ENCODE data around the gene USP16.
"Not testable (repeated sequence)": the region's sequence is repeated elsewhere in the genome, so short reads cannot be mapped to it uniquely, and the experiment has no call there.

USP16 gene

DNA sequence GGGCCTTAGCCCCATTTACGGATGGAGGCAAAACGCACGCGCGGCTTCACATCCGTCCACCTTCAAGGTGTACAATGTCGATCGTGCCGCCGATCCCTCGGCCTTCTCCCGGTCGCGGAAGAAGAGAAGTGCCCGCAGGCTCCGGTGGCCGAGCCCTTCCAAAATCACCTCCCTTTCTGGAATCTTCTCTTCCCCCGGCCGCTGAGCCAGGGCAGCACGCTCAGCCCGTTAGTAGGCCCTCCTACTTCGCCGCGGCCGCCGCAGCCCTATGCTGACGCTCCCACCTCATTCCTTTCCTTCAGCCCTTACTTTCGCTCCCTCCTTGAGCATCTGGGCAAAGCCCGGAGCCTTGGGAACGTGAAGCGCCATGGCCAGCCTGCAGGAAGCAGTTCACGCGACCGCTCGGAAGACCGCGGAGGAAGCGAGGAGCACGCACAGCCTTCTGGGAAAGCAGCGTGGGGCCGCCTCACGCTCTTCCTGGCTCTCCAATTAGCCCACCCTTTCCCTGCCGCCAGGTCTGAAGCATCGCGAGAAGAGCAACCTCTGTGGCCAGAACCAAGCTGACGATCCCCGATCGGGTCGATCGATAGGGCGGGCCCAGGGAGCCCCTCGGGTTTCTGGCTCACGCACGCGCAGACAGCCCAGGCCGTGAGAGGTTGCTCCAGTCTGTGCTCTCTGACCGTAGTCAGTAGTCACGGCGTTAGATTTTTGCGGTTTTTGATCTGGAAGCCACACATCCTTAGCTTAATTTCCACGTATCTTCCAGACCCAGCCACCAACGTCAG lies 48.9 kb downstream of the USP16 start, which contains the start of gene CCT8:
CCT8 (minus strand) TSS at position 427 of the 785 bp plus-strand sequence; CDS start at position 369, 58 bp downstream.
- TF ChIP-seq ZNF70 (CRISPR knock-in tag; IDR thresholded peaks at IDR 0.05) (peak; percentile 79), ZFP30 (CRISPR knock-in tag; IDR thresholded peaks at IDR 0.05) (no peak)

GRCh38 chr21:29074007-29074376 lies 49.5 kb downstream of the USP16 start:
- peak; percentile 55 for ATAC-seq
- TF ChIP-seq ISL1 (CRISPR knock-in tag; IDR thresholded peaks at IDR 0.05) (no peak), CSDC2 (CRISPR knock-in tag; IDR thresholded peaks at IDR 0.05) (no peak), TCF4 (CRISPR knock-in tag; IDR thresholded peaks at IDR 0.05; ENCODE audit: borderline replicate concordance) (no peak), PPARA (CRISPR knock-in tag; IDR thresholded peaks at IDR 0.05; ENCODE audit: borderline replicate concordance) (no peak), ARNTL (CRISPR knock-in tag; IDR thresholded peaks at IDR 0.05; ENCODE audit: borderline replicate concordance, low read depth) (no peak), GLIS3 (CRISPR knock-in tag; IDR thresholded peaks at IDR 0.05) (no peak), PATZ1 (CRISPR knock-in tag; IDR thresholded peaks at IDR 0.05; ENCODE audit: borderline replicate concordance) (no peak)

More for the DNA sequence above, 48.9 kb downstream of the USP16 start, which contains the start of gene CCT8:
- ATAC-seq: peak; percentile 98

GRCh38 chr21:29074783-29075182 lies 50.3 kb downstream of the USP16 start:
- no peak for ATAC-seq
- no peak for TF ChIP-seq ARNTL (CRISPR knock-in tag; IDR thresholded peaks at IDR 0.05; ENCODE audit: borderline replicate concordance, low read depth)
- no peak for TF ChIP-seq CREB5 (CRISPR knock-in tag; IDR thresholded peaks at IDR 0.05; ENCODE audit: low read depth)
- TF ChIP-seq SNAI2 (CRISPR knock-in tag; IDR thresholded peaks at IDR 0.05): no peak
- TF ChIP-seq, protein P1, sequence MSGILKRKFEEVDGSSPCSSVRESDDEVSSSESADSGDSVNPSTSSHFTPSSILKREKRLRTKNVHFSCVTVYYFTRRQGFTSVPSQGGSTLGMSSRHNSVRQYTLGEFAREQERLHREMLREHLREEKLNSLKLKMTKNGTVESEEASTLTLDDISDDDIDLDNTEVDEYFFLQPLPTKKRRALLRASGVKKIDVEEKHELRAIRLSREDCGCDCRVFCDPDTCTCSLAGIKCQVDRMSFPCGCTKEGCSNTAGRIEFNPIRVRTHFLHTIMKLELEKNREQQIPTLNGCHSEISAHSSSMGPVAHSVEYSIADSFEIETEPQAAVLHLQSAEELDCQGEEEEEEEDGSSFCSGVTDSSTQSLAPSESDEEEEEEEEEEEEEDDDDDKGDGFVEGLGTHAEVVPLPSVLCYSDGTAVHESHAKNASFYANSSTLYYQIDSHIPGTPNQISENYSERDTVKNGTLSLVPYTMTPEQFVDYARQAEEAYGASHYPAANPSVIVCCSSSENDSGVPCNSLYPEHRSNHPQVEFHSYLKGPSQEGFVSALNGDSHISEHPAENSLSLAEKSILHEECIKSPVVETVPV (CRISPR knock-in tag; IDR thresholded peaks at IDR 0.05): no peak
- no peak for TF ChIP-seq ZNF70 (CRISPR knock-in tag; IDR thresholded peaks at IDR 0.05)
- TF ChIP-seq CSDC2 (CRISPR knock-in tag; IDR thresholded peaks at IDR 0.05): no peak

- no peak for ATAC-seq
- TF ChIP-seq ISL1 (CRISPR knock-in tag; IDR thresholded peaks at IDR 0.05) (0 out of 2 replicates have a peak, but pooled peaks have one; percentile 14), BACH2 (CRISPR knock-in tag; IDR thresholded peaks at IDR 0.05; ENCODE audit: borderline replicate concordance) (no peak), ESRRG (CRISPR knock-in tag; IDR thresholded peaks at IDR 0.05) (no peak), GLIS3 (CRISPR knock-in tag; IDR thresholded peaks at IDR 0.05) (no peak), PATZ1 (CRISPR knock-in tag; IDR thresholded peaks at IDR 0.05; ENCODE audit: borderline replicate concordance) (no peak), ARNTL (CRISPR knock-in tag; IDR thresholded peaks at IDR 0.05; ENCODE audit: borderline replicate concordance, low read depth) (no peak), POU6F1 (CRISPR knock-in tag; IDR thresholded peaks at IDR 0.05; ENCODE audit: borderline replicate concordance, low read depth) (0 out of 2 replicates have a peak, but pooled peaks have one; percentile 39), CREB5 (CRISPR knock-in tag; IDR thresholded peaks at IDR 0.05; ENCODE audit: low read depth) (no peak), TCF4 (CRISPR knock-in tag; IDR thresholded peaks at IDR 0.05; ENCODE audit: borderline replicate concordance) (no peak), ZNF565 (CRISPR knock-in tag; conservative IDR thresholded peaks at IDR 0.05; ENCODE audit: low read depth) (no peak)
Measured at GRCh38 chr21:29075706-29076466, 51.4 kb downstream of the USP16 start.

DNA sequence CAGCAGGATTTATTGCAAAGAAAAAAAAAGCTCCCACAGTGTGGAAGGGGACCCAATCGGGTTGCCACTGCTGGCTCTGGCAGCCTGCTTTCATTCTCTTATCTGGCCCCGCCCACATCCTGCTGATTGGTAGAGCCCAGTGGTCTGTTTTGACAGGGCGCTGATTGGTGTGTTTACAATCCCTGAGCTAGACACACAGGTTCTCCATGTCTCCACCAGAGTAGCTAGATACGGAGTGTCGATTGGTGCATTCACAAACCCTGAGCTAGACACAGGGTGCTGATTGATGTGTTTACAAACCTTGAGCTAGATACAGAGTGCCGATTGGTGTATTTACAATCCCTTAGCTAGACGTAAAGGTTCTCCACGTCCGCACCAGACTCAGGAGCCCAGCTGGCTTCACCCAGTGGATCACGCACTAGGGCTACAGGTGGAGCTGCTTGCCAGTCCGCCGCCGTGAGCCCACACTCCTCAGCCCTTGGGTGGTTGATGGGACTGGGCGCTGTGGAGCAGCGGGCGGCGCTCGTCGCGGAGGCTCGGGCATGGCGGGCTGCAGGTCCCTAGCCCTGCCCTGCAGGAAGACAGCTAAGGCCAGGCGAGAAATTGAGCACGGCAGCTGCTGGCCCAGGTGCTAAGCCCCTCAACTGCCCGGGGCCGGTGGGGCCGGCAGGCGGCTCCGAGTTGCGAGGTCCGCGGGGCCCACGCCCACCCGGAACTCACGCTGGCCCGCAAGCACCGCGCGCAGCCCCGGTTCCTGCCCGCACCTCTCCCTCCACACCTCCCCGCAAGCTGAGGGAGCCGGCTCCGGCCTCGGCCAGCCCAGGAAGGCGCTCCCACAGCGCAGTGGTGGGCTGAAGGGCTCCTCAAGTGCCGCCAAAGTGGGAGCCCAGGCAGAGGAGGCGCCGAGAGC lies 52.5 kb downstream of the USP16 start:
- not testable (repeated sequence) for ATAC-seq
